IPS DF 6.9 (cell line): ENCODE data around the gene ABHD3.
"Not testable (repeated sequence)": the region's sequence is repeated elsewhere in the genome, so short reads cannot be mapped to it uniquely, and the experiment has no call there.

Experiments
- DNase-seq: peaks from one replicate; pipeline ENCODE4 v3.0.0-alpha.2; 2013; ENCODE audit warnings: low read depth, low spot score
- H3K27ac ChIP-seq: one replicate; pipeline ENCODE4 v1.5.1; 2013; ENCODE audit warnings: low read length, control low read depth
- H3K27me3 ChIP-seq: 2 replicates; pipeline ENCODE4 v1.6.1; 2013; ENCODE audit warnings: mild to moderate bottlenecking, low read length; ENCODE audit not compliant: control insufficient read depth, insufficient read depth
- H3K36me3 ChIP-seq: 2 replicates; pipeline ENCODE4 v1.6.1; 2013; ENCODE audit warnings: low read length; ENCODE audit not compliant: control insufficient read depth, insufficient read depth
- H3K4me1 ChIP-seq: 2 replicates; pipeline ENCODE4 v1.6.1; 2013; ENCODE audit warnings: low read length; ENCODE audit not compliant: control insufficient read depth, insufficient read depth
- H3K4me3 ChIP-seq: 2 replicates; pipeline ENCODE4 v1.5.1; 2013; ENCODE audit warnings: mild to moderate bottlenecking, low read length
- H3K9me3 ChIP-seq: 2 replicates; pipeline ENCODE4 v1.6.1; 2013; ENCODE audit warnings: low read length, inconsistent platforms; ENCODE audit not compliant: control insufficient read depth, insufficient read depth
- WGBS: extraction: QIAGEN DNeasy Blood & Tissue Kit; methylation state at CpG from one replicate; pipeline ENCODE4 v1.1.7; 2013; ENCODE audit warnings: mixed read lengths, missing lambda C conversion rate; ENCODE audit not compliant: insufficient read length, insufficient coverage; 5-methylcytosine and 5-hydroxymethylcytosine counted together

Gene ABHD3

DNA sequence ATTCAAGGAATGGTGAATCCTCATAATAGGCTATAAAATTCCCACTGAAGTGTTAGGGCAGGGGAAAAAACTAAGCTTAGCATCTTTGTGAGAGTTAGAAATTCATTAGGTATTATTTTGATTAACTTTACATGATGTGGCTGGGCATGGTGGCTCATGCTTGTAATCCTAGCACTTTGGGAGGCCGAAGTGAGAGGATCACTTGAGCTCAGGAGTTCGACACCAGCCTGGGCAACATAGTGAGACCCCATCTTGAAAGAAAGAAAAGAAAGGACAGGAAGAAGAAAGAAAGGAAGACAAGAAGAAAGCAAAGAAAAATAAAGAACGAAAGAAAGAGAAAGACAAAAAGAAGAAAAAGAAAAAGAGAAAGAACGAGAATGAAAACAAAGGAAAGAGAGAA is 52.5 kb downstream of the ABHD3 start:
- Histone ChIP-seq H3K4me3 (no peak overlapping the region), H3K36me3 (no peaks in the 10 kb centered on the region), H3K27me3 (no peaks in the 10 kb centered on the region), H3K4me1 (no peaks in the 10 kb centered on the region), H3K27ac (no peak overlapping the region), H3K9me3 (no peaks in the 10 kb centered on the region)
- no peak for DNase-seq
- WGBS = no CpG with 5 or more reads among the region's 4 CpGs

DNA sequence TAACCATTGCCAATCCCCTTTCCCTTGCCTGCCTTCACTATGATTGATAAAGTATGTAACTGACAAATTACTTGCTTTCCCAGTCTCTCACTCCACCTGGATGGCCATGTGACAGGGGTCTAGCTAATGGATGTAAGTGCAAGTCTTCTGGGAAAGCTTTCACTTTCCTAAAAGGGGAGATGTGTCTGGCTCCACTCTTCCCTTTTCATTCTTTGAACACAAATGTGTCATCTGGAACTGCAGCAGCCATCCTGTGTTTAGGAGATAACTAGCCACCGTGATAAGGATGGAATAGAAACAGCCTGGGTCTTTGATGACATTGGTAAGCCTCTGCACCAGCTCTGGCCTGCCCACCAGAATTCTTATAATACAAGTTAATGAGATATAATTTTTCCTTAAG is 54.3 kb downstream of the ABHD3 start:
- no peaks in the 10 kb centered on the region for H3K4me1 ChIP-seq
- H3K27me3 ChIP-seq = no peaks in the 10 kb centered on the region
- WGBS = no CpG with 5 or more reads among the region's 1 CpG
- H3K36me3 ChIP-seq = no peaks in the 10 kb centered on the region
- no peak overlapping the region for H3K4me3 ChIP-seq
- DNase-seq = no peak
- no peaks in the 10 kb centered on the region for H3K9me3 ChIP-seq
- H3K27ac ChIP-seq = no peak overlapping the region

DNA sequence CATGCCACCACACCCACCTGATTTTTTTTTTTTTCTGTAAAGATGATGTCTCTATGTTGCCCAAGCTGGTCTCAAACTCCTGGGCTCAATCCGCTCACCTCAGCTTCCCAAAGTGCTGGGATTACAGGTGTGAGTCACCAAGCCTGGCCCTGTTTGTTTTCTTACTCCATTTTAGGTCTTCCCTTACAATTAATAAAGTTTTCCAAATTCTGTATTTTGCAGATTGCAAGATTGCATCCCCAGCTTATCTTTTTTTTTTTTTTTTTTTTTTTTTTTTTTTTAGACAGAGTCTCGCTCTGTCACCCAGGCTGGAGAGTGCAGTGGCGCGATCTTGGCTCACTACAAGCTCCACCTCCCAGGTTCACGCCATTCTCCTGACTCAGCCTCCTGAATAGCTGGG is 64.2 kb downstream of the ABHD3 start:
- not testable (repeated sequence) for H3K4me1 ChIP-seq, H3K27me3 ChIP-seq, H3K9me3 ChIP-seq, H3K27ac ChIP-seq, H3K36me3 ChIP-seq, DNase-seq, H3K4me3 ChIP-seq
- no CpG with 5 or more reads among the region's 5 CpGs for WGBS

DNA sequence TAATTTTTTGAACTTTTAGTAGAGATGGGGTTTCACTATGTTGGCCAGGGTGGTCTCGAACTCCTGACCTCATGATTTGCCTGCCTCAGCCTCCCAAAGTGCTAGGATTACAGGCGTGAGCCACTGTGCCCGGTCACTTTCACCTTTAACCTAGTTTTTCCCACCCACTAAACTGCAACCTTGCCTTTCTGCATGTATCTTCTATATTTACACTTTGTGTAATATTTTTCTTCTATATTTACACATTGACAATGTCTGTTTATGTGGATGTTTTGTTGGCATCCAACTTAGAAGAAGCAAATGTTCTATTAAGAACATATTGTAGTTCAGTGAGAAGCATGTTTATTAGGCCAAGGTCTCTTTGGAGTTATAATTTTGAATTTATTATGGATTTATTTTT is 65.8 kb downstream of the ABHD3 start:
- H3K36me3 ChIP-seq = no peaks in the 10 kb centered on the region
- no peaks in the 10 kb centered on the region for H3K9me3 ChIP-seq
- no peak overlapping the region for H3K27ac ChIP-seq
- no peak for DNase-seq
- no peaks in the 10 kb centered on the region for H3K4me1 ChIP-seq
- WGBS = no CpG with 5 or more reads among the region's 3 CpGs
- no peak overlapping the region for H3K4me3 ChIP-seq
- no peaks in the 10 kb centered on the region for H3K27me3 ChIP-seq

DNA sequence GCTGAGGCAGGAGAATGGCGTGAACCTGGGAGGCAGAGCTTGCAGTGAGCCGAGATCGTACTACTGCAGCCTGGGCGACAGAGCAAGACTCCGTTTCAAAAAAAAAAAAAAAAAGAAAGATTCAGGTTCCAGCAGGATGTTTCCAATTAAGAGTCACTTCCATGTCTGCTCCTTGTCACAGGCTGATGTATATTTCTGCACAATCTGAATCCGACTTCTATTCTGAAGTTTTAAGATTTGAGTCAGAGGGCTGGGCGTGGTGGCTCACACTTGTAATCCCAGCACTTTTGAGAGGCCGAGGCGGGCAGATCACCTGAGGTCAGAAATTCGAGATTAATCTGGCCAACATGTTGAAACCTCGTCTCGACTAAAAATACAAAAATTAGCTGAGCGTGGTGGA is 67.8 kb downstream of the ABHD3 start:
- no peaks in the 10 kb centered on the region for H3K36me3 ChIP-seq
- H3K4me1 ChIP-seq = no peaks in the 10 kb centered on the region
- no peak for DNase-seq
- no peak overlapping the region for H3K27ac ChIP-seq
- no peaks in the 10 kb centered on the region for H3K27me3 ChIP-seq
- H3K4me3 ChIP-seq = no peak overlapping the region
- WGBS = no CpG with 5 or more reads among the region's 13 CpGs
- H3K9me3 ChIP-seq = no peaks in the 10 kb centered on the region

DNA sequence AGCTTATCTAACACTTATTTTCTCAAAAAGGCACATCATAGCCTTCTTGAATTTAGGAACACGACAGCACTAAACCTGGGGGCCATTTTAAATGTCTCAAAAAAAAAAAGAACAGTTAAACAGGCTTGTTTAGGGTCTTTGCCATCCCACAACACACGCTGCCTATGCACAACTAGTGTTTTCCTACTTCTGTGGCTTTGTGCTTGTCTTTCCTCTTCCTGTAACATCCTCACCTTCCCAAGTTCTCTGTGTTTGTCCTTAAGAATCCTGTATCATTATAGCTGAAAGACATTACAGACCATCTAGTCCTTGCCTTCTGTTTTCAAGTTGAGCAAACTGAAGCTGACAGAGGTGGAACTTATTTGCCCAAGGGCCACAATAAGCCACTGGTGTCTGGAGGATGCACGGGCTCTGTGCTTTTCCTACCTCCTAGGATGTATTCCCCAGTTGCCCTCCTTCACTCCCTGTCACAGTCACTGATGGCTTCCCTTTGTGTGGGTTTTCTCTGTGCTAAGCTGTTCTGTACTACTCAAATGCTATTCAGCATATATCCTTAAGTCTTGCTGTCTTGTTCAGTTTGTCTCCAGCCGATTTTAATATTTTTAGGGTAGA is 69.9 kb downstream of the ABHD3 start:
- H3K4me1 ChIP-seq = no peaks in the 10 kb centered on the region
- no peaks in the 10 kb centered on the region; the same call in 1 of the 2 replicates for H3K36me3 ChIP-seq
- no peaks in the 10 kb centered on the region for H3K9me3 ChIP-seq
- WGBS = no CpG with 5 or more reads among the region's 4 CpGs
- H3K27ac ChIP-seq = no peak overlapping the region
- no peak overlapping the region for H3K4me3 ChIP-seq
- no peaks in the 10 kb centered on the region for H3K27me3 ChIP-seq
- no peak for DNase-seq

DNA sequence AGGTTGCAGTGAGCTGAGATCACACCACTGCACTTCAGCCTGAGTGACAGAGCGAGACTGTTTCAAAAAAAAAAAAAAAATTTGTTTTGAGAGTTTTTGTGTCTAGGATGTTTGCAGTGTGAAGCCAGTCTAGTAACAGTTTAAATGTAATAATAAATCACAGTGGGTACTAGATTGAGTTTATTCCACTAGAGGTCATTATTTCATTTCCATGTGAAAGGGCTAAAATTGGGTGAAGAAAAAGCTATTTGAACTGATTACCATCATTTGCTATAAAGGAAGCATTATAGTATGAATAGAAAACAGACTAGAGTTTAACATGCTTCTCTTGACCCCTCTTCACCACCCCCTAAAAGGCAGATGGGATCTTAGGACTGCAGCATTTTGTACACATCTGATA is 72.2 kb downstream of the ABHD3 start:
- DNase-seq = no peak
- Histone ChIP-seq H3K27me3 (no peaks in the 10 kb centered on the region), H3K36me3 (peaks cover 3% of the 10 kb centered on the region; the same call in 1 of the 2 replicates), H3K9me3 (no peaks in the 10 kb centered on the region), H3K4me3 (no peak overlapping the region), H3K4me1 (no peaks in the 10 kb centered on the region), H3K27ac (no peak overlapping the region)
- no CpG with 5 or more reads among the region's 1 CpG for WGBS

DNA sequence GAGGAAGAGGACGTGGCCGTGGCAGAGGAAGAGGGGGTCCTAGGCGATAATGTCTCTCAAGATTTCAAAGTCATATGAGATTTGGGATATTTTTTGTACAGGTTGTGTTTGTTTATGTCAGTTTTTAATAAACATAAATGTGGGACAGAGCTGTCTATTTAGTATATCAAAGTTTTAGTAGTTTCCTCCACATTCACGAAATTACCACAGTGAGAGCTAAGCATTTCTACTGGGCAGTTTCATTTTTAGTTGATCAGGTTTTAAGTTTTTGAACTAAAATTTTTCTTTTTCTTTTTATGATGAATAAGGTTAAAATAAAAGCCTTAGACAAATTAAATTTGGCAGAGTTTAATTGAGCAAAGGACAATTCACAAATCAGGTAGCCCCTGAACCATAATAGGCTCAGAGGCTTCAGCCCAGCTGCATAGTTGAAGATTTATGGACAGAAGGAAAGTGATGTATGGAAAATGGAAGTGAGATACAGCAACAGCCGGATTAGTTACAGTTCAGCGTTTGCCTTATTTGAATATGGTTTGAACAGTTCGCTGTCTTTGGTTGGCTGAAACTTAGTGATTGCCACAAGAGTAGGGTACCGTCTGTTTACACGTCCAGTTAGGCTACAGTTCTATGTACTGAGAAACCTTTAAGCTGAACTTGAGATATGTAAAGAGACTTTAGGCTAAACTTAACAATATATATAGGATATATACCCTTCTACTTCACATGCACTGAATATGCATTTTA is 75.3 kb downstream of the ABHD3 start:
- no CpG with 5 or more reads among the region's 9 CpGs for WGBS
- Histone ChIP-seq H3K36me3 (peaks cover 9% of the 10 kb centered on the region; the same call in 1 of the 2 replicates), H3K27ac (no peak overlapping the region), H3K27me3 (no peaks in the 10 kb centered on the region), H3K4me3 (no peak overlapping the region), H3K9me3 (no peaks in the 10 kb centered on the region), H3K4me1 (no peaks in the 10 kb centered on the region)
- no peak for DNase-seq

DNA sequence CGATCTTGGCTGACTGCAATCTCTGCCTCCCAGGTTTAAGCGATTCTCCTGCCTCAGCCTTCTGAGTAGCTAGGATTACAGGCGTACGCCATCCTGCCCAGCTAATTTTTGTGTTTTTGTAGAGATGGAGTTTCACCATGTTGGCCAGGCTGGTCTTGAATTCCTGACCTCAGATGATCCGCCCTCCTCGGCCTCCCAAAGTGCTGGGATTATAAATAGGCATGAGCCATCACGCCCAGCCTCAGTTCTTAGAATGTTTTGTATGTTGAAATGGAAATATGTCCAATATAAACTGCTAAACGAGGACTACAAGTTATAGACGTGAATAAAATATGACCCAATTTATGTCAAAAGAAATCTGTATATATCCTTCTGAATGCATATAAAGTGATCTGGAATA is 82.9 kb downstream of the ABHD3 start:
- H3K27ac ChIP-seq, H3K4me1 ChIP-seq, H3K4me3 ChIP-seq, H3K36me3 ChIP-seq, H3K9me3 ChIP-seq, DNase-seq, H3K27me3 ChIP-seq: not testable (repeated sequence)
- no CpG with 5 or more reads among the region's 9 CpGs for WGBS

DNA sequence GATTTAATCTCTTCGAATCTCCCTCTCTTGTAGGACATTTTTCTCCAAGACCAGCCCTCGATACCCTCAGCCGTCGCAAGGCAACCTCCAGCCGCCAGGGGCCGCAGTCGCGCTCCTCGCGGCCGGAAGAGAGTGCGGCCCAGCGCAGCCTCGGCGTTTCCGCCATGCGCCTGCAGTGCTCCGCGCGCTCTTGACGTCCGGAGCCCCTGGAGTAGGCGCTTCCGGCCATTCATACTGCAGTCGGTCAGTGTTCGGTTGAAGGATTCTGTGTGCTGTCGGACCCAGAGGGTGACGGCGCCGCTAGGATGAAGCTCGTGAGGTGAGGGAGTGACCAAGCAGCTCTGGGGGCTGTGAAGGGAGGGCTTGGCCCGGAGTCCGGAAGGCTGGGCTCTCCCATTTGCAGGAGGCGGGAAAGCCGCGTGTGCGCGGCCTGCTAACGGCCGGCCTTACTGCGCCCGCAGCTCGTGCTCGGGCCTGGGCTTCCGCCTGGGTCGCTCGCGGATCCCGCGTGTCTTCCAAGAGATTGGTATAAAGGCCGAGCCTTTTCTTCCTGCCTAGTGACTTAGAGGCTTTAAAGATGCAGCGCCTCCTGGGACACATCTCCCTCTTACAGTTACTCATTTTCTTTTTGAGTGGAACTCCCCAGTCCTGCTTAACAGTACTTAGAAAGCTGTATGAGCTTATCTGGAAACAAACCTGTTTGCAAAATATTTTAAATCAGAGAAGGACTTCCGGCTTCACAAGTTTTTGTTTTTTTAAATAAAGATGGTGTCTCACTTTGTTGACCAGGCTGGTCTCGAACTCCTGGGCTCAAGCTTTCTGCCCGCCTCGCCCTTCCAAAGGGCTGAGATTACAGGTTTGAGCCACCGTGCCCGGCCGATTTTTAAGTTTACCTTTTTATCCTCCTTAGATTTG is 92.2 kb downstream of the ABHD3 start, which contains the start of gene SNRPD1:
Gene SNRPD1, plus strand, starts transcription at position 190 of the 915 bp plus-strand sequence. Its CDS starts 116 bp downstream, at position 306.
- H3K36me3 ChIP-seq = no peaks in the 10 kb centered on the region

More for the DNA sequence above, 92.2 kb downstream of the ABHD3 start, which contains the start of gene SNRPD1:
- peak within 1 kb of the TSS; percentile 94 for H3K4me3 ChIP-seq
- WGBS = no CpG with 5 or more reads among the region's 59 CpGs
- H3K9me3 ChIP-seq = no peaks in the 10 kb centered on the region; the same call in 1 of the 2 replicates
- peak; percentile 72 for DNase-seq
- no peak within 1 kb of the TSS for H3K27ac ChIP-seq
- H3K4me1 ChIP-seq = no peaks in the 10 kb centered on the region
- no peaks in the 10 kb centered on the region for H3K27me3 ChIP-seq
